Endothelial cell (in vitro differentiated cells): Measurements from ENCODE around the gene SPARCL1. TPM values are rescaled to one million over a fixed set of nuclear protein-coding genes. Genes with fewer than 3 reads are reported as not detected.

Source experiments
- DNase-seq: peaks from one replicate; pipeline ENCODE4 v3.0.0; 2021; ENCODE audit warnings: low spot score
- H3K27ac Mint-ChIP-seq: one replicate; pipeline ENCODE4 v1.8.0; 2021; ENCODE audit warnings: mixed read lengths, inconsistent platforms; ENCODE audit not compliant: unreplicated experiment
- H3K27me3 Mint-ChIP-seq: one replicate; pipeline ENCODE4 v1.8.0; 2021; ENCODE audit warnings: mild to moderate bottlenecking, moderate library complexity, mixed read lengths, inconsistent platforms; ENCODE audit not compliant: unreplicated experiment
- H3K36me3 Mint-ChIP-seq: one replicate; pipeline ENCODE4 v1.8.0; 2021; ENCODE audit warnings: mild to moderate bottlenecking, low read depth, mixed read lengths, inconsistent platforms; ENCODE audit not compliant: unreplicated experiment
- H3K4me1 Mint-ChIP-seq: one replicate; pipeline ENCODE4 v1.8.0; 2021; ENCODE audit warnings: mild to moderate bottlenecking, mixed read lengths, inconsistent platforms; ENCODE audit not compliant: unreplicated experiment
- H3K4me3 Mint-ChIP-seq: one replicate; pipeline ENCODE4 v1.8.0; 2021; ENCODE audit warnings: mild to moderate bottlenecking, mixed read lengths, inconsistent platforms; ENCODE audit not compliant: unreplicated experiment
- H3K9me3 Mint-ChIP-seq: one replicate; pipeline ENCODE4 v1.8.0; 2021; ENCODE audit warnings: mixed read lengths, inconsistent platforms; ENCODE audit not compliant: unreplicated experiment
- total RNA-seq: library from RNA; stranded (reverse); fragmentation: NEBNext Ultra II Directional; extraction: Animal tissue kit (Norgen Biotek cat#: 25700); gene quantifications from one replicate; pipeline ENCODE4 v1.2.1, GENCODE V29; 2021; ENCODE audit not compliant: unreplicated experiment
- TF ChIP-seq, protein P1 (sequence below): fragments of 200-600 bp; sonication (generic); IDR thresholded peaks from one replicate; pipeline ENCODE4 v1.5.0; 2021; ENCODE audit warnings: antibody characterized with exemption; ENCODE audit not compliant: unreplicated experiment

The SPARCL1 gene
- total RNA-seq, 1 donor from 2014 or later = 3.3 TPM

DNA sequence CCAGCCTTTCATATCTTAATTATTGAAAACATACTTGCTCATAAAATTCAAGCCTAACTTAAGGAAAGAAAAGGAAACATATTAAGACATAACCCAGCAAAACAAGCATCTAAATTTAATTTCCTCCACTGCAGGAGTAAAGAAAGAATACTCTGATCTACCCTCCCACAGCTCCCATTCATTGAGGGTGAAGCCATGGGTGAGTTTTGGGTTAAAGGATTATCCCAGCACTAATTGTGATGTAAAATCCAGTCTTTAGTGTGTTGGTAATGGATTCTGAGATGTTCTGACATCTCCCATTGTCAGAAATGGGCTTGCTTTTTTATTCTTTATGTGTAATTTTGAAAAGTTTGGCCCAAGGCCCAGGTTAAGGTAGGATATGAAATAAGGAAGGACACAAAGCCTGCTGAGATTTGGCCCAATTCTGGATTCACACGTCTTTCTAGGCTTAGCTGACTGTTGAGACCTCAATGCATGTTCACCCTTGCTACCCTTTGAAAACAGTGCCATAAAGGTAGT, 50.4 kb downstream of the SPARCL1 start:
- H3K27me3 Mint-ChIP-seq = peaks cover 2% of the 10 kb centered on the region
- no peaks in the 10 kb centered on the region for H3K4me1 Mint-ChIP-seq
- H3K4me3 Mint-ChIP-seq = no peak overlapping the region
- TF ChIP-seq, protein P1, sequence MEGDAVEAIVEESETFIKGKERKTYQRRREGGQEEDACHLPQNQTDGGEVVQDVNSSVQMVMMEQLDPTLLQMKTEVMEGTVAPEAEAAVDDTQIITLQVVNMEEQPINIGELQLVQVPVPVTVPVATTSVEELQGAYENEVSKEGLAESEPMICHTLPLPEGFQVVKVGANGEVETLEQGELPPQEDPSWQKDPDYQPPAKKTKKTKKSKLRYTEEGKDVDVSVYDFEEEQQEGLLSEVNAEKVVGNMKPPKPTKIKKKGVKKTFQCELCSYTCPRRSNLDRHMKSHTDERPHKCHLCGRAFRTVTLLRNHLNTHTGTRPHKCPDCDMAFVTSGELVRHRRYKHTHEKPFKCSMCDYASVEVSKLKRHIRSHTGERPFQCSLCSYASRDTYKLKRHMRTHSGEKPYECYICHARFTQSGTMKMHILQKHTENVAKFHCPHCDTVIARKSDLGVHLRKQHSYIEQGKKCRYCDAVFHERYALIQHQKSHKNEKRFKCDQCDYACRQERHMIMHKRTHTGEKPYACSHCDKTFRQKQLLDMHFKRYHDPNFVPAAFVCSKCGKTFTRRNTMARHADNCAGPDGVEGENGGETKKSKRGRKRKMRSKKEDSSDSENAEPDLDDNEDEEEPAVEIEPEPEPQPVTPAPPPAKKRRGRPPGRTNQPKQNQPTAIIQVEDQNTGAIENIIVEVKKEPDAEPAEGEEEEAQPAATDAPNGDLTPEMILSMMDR = no peak
- H3K9me3 Mint-ChIP-seq = no peaks in the 10 kb centered on the region
- DNase-seq = no peak
- H3K27ac Mint-ChIP-seq = no peak overlapping the region
- H3K36me3 Mint-ChIP-seq = no peaks in the 10 kb centered on the region

DNA sequence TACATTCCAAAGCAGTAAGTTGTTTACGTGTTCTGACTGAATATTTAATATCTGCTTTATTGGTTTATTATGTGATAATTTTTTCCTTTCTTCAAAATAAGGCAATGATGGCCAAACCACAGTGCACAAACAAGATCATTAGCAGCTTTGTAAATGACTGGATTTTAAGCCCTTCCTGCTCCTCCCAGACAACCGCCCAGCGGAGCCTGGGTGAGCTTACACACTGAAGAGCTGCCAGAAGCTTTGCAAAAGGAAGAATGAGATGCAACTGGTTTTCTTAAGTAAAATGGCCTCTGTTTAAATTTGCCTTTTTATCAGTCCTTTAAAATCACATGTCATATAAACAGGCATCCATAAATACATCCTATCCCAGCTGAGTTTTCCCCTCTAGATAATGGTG, 52.2 kb downstream of the SPARCL1 start:
- H3K27me3 Mint-ChIP-seq = no peaks in the 10 kb centered on the region
- no peaks in the 10 kb centered on the region for H3K36me3 Mint-ChIP-seq
- no peaks in the 10 kb centered on the region for H3K4me1 Mint-ChIP-seq
- no peak for DNase-seq
- H3K4me3 Mint-ChIP-seq = no peak overlapping the region
- no peak overlapping the region for H3K27ac Mint-ChIP-seq
- H3K9me3 Mint-ChIP-seq = no peaks in the 10 kb centered on the region
- TF ChIP-seq, protein P1 = no peak

DNA sequence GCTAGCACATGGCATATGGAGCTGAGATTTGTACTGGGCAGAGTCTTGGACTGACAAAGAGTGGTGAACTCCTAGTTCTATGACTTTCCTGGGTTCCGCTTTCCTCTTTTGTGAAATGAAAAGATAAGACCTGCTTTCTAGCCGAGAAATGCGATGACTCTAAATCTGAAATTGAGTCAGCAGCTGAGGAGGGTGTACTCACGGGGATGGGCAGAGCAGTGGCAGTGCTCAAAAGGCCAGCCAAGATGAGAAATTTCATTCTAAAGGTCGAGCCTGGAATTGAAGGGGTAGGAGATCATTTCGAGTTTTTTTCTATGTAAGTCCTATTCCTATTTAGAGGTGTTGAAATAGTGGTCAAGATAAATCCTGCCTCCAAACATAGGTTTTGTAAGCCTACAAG, 59.8 kb downstream of the SPARCL1 start:
- no peak for DNase-seq
- peaks cover 2% of the 10 kb centered on the region for H3K4me1 Mint-ChIP-seq
- H3K36me3 Mint-ChIP-seq = no peaks in the 10 kb centered on the region
- H3K27me3 Mint-ChIP-seq = no peaks in the 10 kb centered on the region
- TF ChIP-seq, protein P1 = no peak
- H3K27ac Mint-ChIP-seq = no peak overlapping the region
- no peak overlapping the region for H3K4me3 Mint-ChIP-seq
- H3K9me3 Mint-ChIP-seq = no peaks in the 10 kb centered on the region

DNA sequence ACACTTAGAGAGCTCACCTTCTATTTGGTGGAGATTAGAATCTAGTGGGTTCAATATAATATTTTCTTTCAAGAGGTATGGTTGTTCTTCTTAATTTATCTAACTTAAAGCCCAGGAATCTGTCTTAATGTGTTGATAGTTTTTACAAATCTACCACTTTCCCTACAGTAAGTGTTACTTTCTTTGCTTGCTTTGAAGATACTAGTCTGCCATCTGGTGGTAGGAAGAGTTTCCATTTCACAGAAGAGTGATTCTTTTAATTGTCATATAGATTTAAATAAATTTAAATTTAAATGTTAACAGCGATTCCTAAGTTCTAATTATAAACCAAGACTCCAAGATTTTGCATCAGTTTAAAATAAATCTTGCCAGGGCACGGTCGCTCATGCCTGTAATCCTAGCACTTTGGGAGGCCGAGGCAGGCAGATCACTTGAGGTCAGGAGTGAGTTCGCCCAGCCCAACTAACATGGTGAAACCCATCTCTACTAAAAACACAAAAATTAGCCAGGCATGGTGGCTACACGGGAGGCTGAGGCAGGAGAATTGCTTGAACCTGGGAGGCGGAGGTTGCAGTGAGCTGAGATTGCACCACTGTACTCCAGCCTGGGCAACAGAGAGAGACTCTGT, 63.3 kb downstream of the SPARCL1 start:
- H3K4me1 Mint-ChIP-seq = peaks cover 2% of the 10 kb centered on the region
- no peaks in the 10 kb centered on the region for H3K9me3 Mint-ChIP-seq
- no peak overlapping the region for H3K27ac Mint-ChIP-seq
- no peak overlapping the region for H3K4me3 Mint-ChIP-seq
- H3K36me3 Mint-ChIP-seq = no peaks in the 10 kb centered on the region
- peak; percentile 7 for DNase-seq
- TF ChIP-seq, protein P1 = peak; percentile 77
- H3K27me3 Mint-ChIP-seq = no peaks in the 10 kb centered on the region

DNA sequence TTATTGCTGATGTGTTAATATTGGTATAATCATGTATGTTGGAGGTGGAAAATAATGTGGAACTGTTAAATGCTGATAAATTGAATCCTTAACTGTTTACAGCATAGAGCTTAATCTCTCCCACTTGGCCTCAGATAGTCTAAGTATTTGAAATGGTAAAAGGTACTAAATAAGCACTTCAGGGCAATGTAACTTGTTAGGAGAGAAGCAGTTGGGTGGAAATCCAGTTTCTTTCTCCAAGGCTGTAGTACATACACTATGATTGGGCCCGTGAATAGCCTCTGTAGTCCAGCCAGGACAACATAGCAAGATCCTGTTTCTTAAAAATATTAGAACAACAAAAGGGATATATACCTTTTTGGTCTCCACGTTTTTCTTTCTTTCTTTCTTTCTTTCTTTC, 67.1 kb downstream of the SPARCL1 start:
- no peak for DNase-seq
- Mint-ChIP-seq H3K27me3 (no peaks in the 10 kb centered on the region), H3K27ac (no peak overlapping the region), H3K9me3 (no peaks in the 10 kb centered on the region), H3K4me3 (no peak overlapping the region), H3K4me1 (peaks cover 5% of the 10 kb centered on the region), H3K36me3 (peaks cover 4% of the 10 kb centered on the region)
- TF ChIP-seq, protein P1 = no peak
